ENCODE data around the gene AKR7A3.

- TF ChIP-seq CTCF (IDR thresholded peaks at IDR 0.05): no peak
- no peak for TF ChIP-seq POLR2AphosphoS5 (IDR thresholded peaks at IDR 0.05)
These were observed 19.9 kb upstream of the AKR7A3 start for GRCh38 chr1:19308509-19308907.
